HepG2 (cell line): Measurements from ENCODE around the gene AGER. TPM values are rescaled to one million over a fixed set of nuclear protein-coding genes. Genes with fewer than 3 reads are reported as not detected.

Experiments
- CAMTA2 ChIP-seq: sonication (generic); formaldehyde crosslinking; IDR thresholded peaks from 2 replicates; pipeline ENCODE4 v1.4.0; 2020; ENCODE audit warnings: mild to moderate bottlenecking, missing genetic modification reagents, borderline replicate concordance
- CENPT ChIP-seq: sonication (generic); formaldehyde crosslinking; IDR thresholded peaks from 2 replicates; pipeline ENCODE4 v1.8.0; 2022; ENCODE audit warnings: low read depth, mild to moderate bottlenecking, moderate library complexity, missing genetic modification reagents
- DNMT1 ChIP-seq: sonication (generic); formaldehyde crosslinking; IDR thresholded peaks from 2 replicates; pipeline ENCODE4 v1.5.1; 2020; ENCODE audit warnings: mild to moderate bottlenecking, missing genetic modification reagents
- ERF ChIP-seq: IDR thresholded peaks from 2 replicates; pipeline ENCODE4 v1.6.1; 2018; ENCODE audit warnings: missing biosample characterization, missing genetic modification reagents
- HNRNPH1 ChIP-seq: fragments of 200-400 bp; formaldehyde crosslinking; optimal IDR thresholded peaks from 2 replicates; pipeline ENCODE3; 2017; ENCODE audit warnings: mild to moderate bottlenecking, low read depth, low read length
- HOXA9 ChIP-seq: sonication (generic); formaldehyde crosslinking; IDR thresholded peaks from 2 replicates; pipeline ENCODE4 v1.8.1; 2022; ENCODE audit warnings: missing genetic modification reagents, mild to moderate bottlenecking, moderate library complexity, borderline replicate concordance
- MATR3 ChIP-seq: sonication (generic); formaldehyde crosslinking; IDR thresholded peaks from 2 replicates; pipeline ENCODE4 v1.4.0; 2020; ENCODE audit warnings: missing genetic modification reagents
- MBD4 ChIP-seq: IDR thresholded peaks from 2 replicates; pipeline ENCODE4 v1.6.1; 2012; ENCODE audit warnings: low read length, inconsistent platforms, borderline replicate concordance
- MTF2 ChIP-seq: sonication (generic); formaldehyde crosslinking; IDR thresholded peaks from 2 replicates; pipeline ENCODE4 v1.5.0; 2020; ENCODE audit warnings: missing genetic modification reagents, borderline replicate concordance
- MYNN ChIP-seq: sonication (generic); formaldehyde crosslinking; IDR thresholded peaks from 2 replicates; pipeline ENCODE4 v1.4.0; 2020; ENCODE audit warnings: mild to moderate bottlenecking, low read depth, missing genetic modification reagents
- PHF21A ChIP-seq: sonication (generic); formaldehyde crosslinking; IDR thresholded peaks from 2 replicates; pipeline ENCODE4 v1.5.0; 2020; ENCODE audit warnings: mild to moderate bottlenecking, missing genetic modification reagents
- PRPF4 ChIP-seq: fragments of 200-400 bp; formaldehyde crosslinking; IDR thresholded peaks from 2 replicates; pipeline ENCODE4 v1.6.1; 2016; ENCODE audit warnings: low read length, low read depth; ENCODE audit not compliant: poor library complexity, severe bottlenecking
- RBFOX2 ChIP-seq: fragments of 200-400 bp; formaldehyde crosslinking; IDR thresholded peaks from 2 replicates; pipeline ENCODE4 v1.6.1; 2017; ENCODE audit warnings: low read depth, mild to moderate bottlenecking, low read length
- SCMH1 ChIP-seq: sonication (generic); formaldehyde crosslinking; IDR thresholded peaks from 2 replicates; pipeline ENCODE4 v1.9.0; 2021; ENCODE audit warnings: missing genetic modification reagents, mild to moderate bottlenecking, borderline replicate concordance
- SIN3B ChIP-seq: fragments of 150-350 bp; IDR thresholded peaks from 2 replicates; pipeline ENCODE4 v1.6.1; 2014; ENCODE audit warnings: low read length
- SMAD9 ChIP-seq: sonication (generic); formaldehyde crosslinking; IDR thresholded peaks from 2 replicates; pipeline ENCODE4 v1.5.1; 2020; ENCODE audit warnings: mild to moderate bottlenecking, missing genetic modification reagents
- SOX6 ChIP-seq, 2 experiments: fragments of 450-650 bp in 1 of 2; sonication (generic) in 1 of 2; formaldehyde crosslinking in 1 of 2; IDR thresholded peaks; 2 replicates each; pipeline versions ENCODE4 v1.4.0 to v1.6.1; 2017 to 2020; ENCODE audit warnings: antibody characterized with exemption in 1 of 2, mild to moderate bottlenecking in 1 of 2, missing genetic modification reagents in 1 of 2
- ZFY ChIP-seq: sonication (generic); formaldehyde crosslinking; IDR thresholded peaks from 2 replicates; pipeline ENCODE4 v1.4.0; 2020; ENCODE audit warnings: missing genetic modification reagents
- ZNF292 ChIP-seq: sonication (generic); formaldehyde crosslinking; IDR thresholded peaks from 2 replicates; pipeline ENCODE4 v1.8.1; 2022; ENCODE audit warnings: mild to moderate bottlenecking, low read depth, missing genetic modification reagents, borderline replicate concordance
- ZNF431 ChIP-seq: sonication (generic); formaldehyde crosslinking; IDR thresholded peaks from 2 replicates; pipeline ENCODE4 v1.9.0; 2022; ENCODE audit warnings: missing genetic modification reagents, low read depth, mild to moderate bottlenecking, borderline replicate concordance
- ZNF44 ChIP-seq: sonication (generic); formaldehyde crosslinking; IDR thresholded peaks from 2 replicates; pipeline ENCODE4 v1.5.1; 2020; ENCODE audit warnings: mild to moderate bottlenecking, missing genetic modification reagents
- ZNF572 ChIP-seq: sonication (generic); formaldehyde crosslinking; IDR thresholded peaks from 2 replicates; pipeline ENCODE4 v1.5.1; 2020; ENCODE audit warnings: mild to moderate bottlenecking, missing genetic modification reagents
- polyA plus RNA-seq, 8 experiments: library from polyadenylated mRNA; depleted of rRNA in 3 of 8; stranded (reverse) in 7 of 8; unstranded in 1 of 8; fragments of >200 nt; fragmentation: Illumina TruSeq in 4 of 8; extraction: Trizol in 4 of 8; gene quantifications; 2 replicates each; pipeline versions ENCODE4 v1.2.1 to v1.2.3, GENCODE V29; 2011 to 2016; ENCODE audit warnings: low read depth in 4 of 8, missing spikeins in 1 of 8, mixed read lengths in 1 of 8; ENCODE audit not compliant: insufficient read depth in 1 of 8
- total RNA-seq, 5 experiments: library from RNA; depleted of rRNA; stranded (reverse); fragments of >200 nt; fragmentation: Illumina TruSeq; extraction: Trizol; gene quantifications; 2 replicates each; pipeline ENCODE4 v1.2.3, GENCODE V29; 2016; ENCODE audit warnings: low read depth in 1 of 5
- TF ChIP-seq, protein P1 (sequence below): sonication (generic); formaldehyde crosslinking; IDR thresholded peaks from 2 replicates; pipeline ENCODE4 v1.5.1; 2020; ENCODE audit warnings: missing genetic modification reagents, mild to moderate bottlenecking, borderline replicate concordance
- TF ChIP-seq, protein P2 (sequence below): sonication (generic); formaldehyde crosslinking; IDR thresholded peaks from 2 replicates; pipeline ENCODE4 v1.4.0; 2020; ENCODE audit warnings: missing genetic modification reagents

AGER gene
- total and polyA plus RNA-seq, 2 of the 13 experiments (the other 11 are each of a cell fraction or from before 2014, with no cell fraction given): 1.9 to 5.1 TPM

DNA sequence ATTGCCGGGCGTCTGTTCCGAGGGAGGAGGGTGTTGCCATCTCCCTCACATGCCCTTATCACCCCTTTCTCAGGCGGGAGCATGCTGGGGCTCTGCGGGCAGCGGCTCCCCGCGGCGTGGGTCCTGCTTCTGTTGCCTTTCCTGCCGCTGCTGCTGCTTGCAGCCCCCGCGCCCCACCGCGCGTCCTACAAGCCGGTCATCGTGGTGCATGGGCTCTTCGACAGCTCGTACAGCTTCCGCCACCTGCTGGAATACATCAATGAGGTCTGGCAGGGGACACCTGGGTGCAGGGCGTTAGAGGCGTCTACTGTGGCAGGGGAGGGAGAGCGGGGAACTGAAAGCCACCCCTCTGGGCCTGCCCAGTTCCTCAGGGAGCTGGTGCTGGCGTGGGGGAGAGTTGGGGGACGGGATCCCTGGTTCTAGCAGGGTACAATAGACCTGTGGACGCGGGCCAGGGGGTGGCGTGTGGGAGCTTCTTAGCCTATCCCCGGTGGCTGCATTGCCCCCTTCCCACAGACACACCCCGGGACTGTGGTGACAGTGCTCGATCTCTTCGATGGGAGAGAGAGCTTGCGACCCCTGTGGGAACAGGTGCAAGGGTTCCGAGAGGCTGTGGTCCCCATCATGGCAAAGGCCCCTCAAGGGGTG, 29.4 kb downstream of the AGER start (continued):
- TF ChIP-seq DNMT1 (CRISPR knock-in tag): 0 out of 2 replicates have a peak, but pooled peaks have one; percentile 17
- no peak for TF ChIP-seq MBD4
- TF ChIP-seq SIN3B: no peak
- TF ChIP-seq ERF (CRISPR knock-in tag): peak; percentile 43; the same call in 1 of the 2 replicates
- TF ChIP-seq ZFY (CRISPR knock-in tag): no peak
- no peak for TF ChIP-seq ZNF431
- no peak for TF ChIP-seq SOX6 (IDR thresholded peaks at IDR 0.05)
- no peak for TF ChIP-seq SOX6 (CRISPR knock-in tag; IDR thresholded peaks at IDR 0.05)
- no peak; the same call in 1 of the 2 replicates for TF ChIP-seq HOXA9 (CRISPR knock-in tag)
- TF ChIP-seq, protein P1, sequence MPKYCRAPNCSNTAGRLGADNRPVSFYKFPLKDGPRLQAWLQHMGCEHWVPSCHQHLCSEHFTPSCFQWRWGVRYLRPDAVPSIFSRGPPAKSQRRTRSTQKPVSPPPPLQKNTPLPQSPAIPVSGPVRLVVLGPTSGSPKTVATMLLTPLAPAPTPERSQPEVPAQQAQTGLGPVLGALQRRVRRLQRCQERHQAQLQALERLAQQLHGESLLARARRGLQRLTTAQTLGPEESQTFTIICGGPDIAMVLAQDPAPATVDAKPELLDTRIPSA (CRISPR knock-in tag): no peak
- TF ChIP-seq MYNN (CRISPR knock-in tag): no peak
- TF ChIP-seq SCMH1: no peak
- TF ChIP-seq, protein P2, sequence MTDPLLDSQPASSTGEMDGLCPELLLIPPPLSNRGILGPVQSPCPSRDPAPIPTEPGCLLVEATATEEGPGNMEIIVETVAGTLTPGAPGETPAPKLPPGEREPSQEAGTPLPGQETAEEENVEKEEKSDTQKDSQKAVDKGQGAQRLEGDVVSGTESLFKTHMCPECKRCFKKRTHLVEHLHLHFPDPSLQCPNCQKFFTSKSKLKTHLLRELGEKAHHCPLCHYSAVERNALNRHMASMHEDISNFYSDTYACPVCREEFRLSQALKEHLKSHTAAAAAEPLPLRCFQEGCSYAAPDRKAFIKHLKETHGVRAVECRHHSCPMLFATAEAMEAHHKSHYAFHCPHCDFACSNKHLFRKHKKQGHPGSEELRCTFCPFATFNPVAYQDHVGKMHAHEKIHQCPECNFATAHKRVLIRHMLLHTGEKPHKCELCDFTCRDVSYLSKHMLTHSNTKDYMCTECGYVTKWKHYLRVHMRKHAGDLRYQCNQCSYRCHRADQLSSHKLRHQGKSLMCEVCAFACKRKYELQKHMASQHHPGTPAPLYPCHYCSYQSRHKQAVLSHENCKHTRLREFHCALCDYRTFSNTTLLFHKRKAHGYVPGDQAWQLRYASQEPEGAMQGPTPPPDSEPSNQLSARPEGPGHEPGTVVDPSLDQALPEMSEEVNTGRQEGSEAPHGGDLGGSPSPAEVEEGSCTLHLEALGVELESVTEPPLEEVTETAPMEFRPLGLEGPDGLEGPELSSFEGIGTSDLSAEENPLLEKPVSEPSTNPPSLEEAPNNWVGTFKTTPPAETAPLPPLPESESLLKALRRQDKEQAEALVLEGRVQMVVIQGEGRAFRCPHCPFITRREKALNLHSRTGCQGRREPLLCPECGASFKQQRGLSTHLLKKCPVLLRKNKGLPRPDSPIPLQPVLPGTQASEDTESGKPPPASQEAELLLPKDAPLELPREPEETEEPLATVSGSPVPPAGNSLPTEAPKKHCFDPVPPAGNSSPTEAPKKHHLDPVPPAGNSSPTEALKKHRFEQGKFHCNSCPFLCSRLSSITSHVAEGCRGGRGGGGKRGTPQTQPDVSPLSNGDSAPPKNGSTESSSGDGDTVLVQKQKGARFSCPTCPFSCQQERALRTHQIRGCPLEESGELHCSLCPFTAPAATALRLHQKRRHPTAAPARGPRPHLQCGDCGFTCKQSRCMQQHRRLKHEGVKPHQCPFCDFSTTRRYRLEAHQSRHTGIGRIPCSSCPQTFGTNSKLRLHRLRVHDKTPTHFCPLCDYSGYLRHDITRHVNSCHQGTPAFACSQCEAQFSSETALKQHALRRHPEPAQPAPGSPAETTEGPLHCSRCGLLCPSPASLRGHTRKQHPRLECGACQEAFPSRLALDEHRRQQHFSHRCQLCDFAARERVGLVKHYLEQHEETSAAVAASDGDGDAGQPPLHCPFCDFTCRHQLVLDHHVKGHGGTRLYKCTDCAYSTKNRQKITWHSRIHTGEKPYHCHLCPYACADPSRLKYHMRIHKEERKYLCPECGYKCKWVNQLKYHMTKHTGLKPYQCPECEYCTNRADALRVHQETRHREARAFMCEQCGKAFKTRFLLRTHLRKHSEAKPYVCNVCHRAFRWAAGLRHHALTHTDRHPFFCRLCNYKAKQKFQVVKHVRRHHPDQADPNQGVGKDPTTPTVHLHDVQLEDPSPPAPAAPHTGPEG (CRISPR knock-in tag): no peak
- TF ChIP-seq PRPF4: no peak
- 0 out of 2 replicates have a peak, but pooled peaks have one; percentile 1 for TF ChIP-seq ZNF572
- TF ChIP-seq ZNF292 (CRISPR knock-in tag): peak; percentile 83; the same call in 1 of the 2 replicates
- no peak for TF ChIP-seq MATR3 (CRISPR knock-in tag)
- TF ChIP-seq HNRNPH1: no peak
- peak; percentile 71 for TF ChIP-seq RBFOX2
- no peak for TF ChIP-seq CAMTA2 (CRISPR knock-in tag)
- 0 out of 2 replicates have a peak, but pooled peaks have one; percentile 65 for TF ChIP-seq MTF2 (CRISPR knock-in tag)
- TF ChIP-seq SMAD9 (CRISPR knock-in tag): 0 out of 2 replicates have a peak, but pooled peaks have one; percentile 6
- 0 out of 2 replicates have a peak, but pooled peaks have one; percentile 9 for TF ChIP-seq CENPT (CRISPR knock-in tag)
- TF ChIP-seq PHF21A (CRISPR knock-in tag): no peak
- TF ChIP-seq ZNF44 (CRISPR knock-in tag): 0 out of 2 replicates have a peak, but pooled peaks have one; percentile 36
